K562 (cell line): ENCODE data around the gene GJD4. TPM values are rescaled to one million over a fixed set of nuclear protein-coding genes. Genes with fewer than 3 reads are reported as not detected.

Source experiments
- ATAC-seq: fragments of 200-7000 bp; cut with Tn5 transposase; 3 replicates; pipeline ENCODE4 v1.9.1; 2020; ENCODE audit warnings: moderate library complexity
- BruUV-seq: library from RNA; stranded (reverse); fragments of 400-500 nt; replicated peaks from 2 replicates; lab custom pipeline; 2021; lab: Mats Ljungman, UMichigan
- CTCF ChIA-PET: fragments of 300-600 bp; formaldehyde crosslinking; extraction: SDS; loops from one replicate; lab custom pipeline; 2021; ENCODE audit warnings: low intra/inter-chr PET ratio; lab: Yijun Ruan, JAX
- POLR2A ChIA-PET: fragments of 300-600, 350-650 bp; sonication (Branson Sonifier 250); formaldehyde crosslinking; extraction: SDS; loops from one replicate; lab custom pipeline; 2021; ENCODE audit warnings: antibody characterized with exemption, inconsistent platforms; lab: Yijun Ruan, JAX
- DNase-seq, 4 experiments: peaks; one replicate each; pipeline versions ENCODE4 v3.0.0 to v3.0.0-alpha.2; 2011 to 2018; ENCODE audit warnings: low spot score in 3 of 4, mixed read lengths in 3 of 4; ENCODE audit errors: extremely low read depth in 1 of 4
- FAIRE-seq: peaks from 2 replicates; lab custom pipeline; 2011; peaks lifted over from hg19 to GRCh38; lab: Jason Lieb, UNC
- H2AFZ ChIP-seq: 2 replicates; pipeline ENCODE4 v1.6.0; 2011; ENCODE audit warnings: low read depth, low read length, control low read depth, inconsistent platforms
- H3K27ac ChIP-seq: fragments of 200-600 bp; 3 replicates; pipeline ENCODE4 v1.8.0; 2011; ENCODE audit warnings: low read depth, mild to moderate bottlenecking, control low read depth, inconsistent platforms, low read length, moderate library complexity, mixed read lengths; ENCODE audit errors: extremely low read depth
- H3K27me3 ChIP-seq, 2 experiments: fragments of 300-600 bp in 1 of 2; 2 replicates in 1 of 2; 3 replicates in 1 of 2; pipeline versions ENCODE4 v1.6.0 to v1.8.0; 2011; ENCODE audit warnings: inconsistent platforms in 2 of 2, low read length in 2 of 2, mild to moderate bottlenecking in 1 of 2, mixed read lengths in 1 of 2, moderate library complexity in 1 of 2; ENCODE audit not compliant: control insufficient read depth in 2 of 2, insufficient read depth in 2 of 2
- H3K36me3 ChIP-seq: fragments of 300-600 bp; 3 replicates; pipeline ENCODE4 v1.8.0; 2011; ENCODE audit warnings: mild to moderate bottlenecking, low read length, inconsistent platforms; ENCODE audit not compliant: control insufficient read depth, insufficient read depth
- H3K4me1 ChIP-seq, 2 experiments: fragments of 200-600 bp in 1 of 2; replicated peaks in 1 of 2; 2 replicates in 1 of 2; 3 replicates in 1 of 2; pipeline versions ENCODE4 v1.5.1 to v1.8.0; 2011; ENCODE audit warnings: inconsistent platforms in 2 of 2, low read length in 2 of 2, mild to moderate bottlenecking in 1 of 2, mixed read lengths in 1 of 2, moderate library complexity in 1 of 2; ENCODE audit not compliant: control insufficient read depth in 2 of 2, insufficient read depth in 2 of 2
- H3K4me2 ChIP-seq: 2 replicates; pipeline ENCODE4 v1.6.1; 2011; ENCODE audit warnings: low read length, control low read depth, inconsistent platforms, mixed read lengths; ENCODE audit not compliant: insufficient read depth
- H3K4me3 ChIP-seq: fragments of 200-600 bp; sonication (generic), shearing (Covaris generic); 2 replicates; pipeline ENCODE4 v1.5.1; 2016; ENCODE audit warnings: control low read depth, inconsistent platforms
- H3K79me2 ChIP-seq: fragments of 200-600 bp; 3 replicates; pipeline ENCODE4 v1.8.0; 2011; ENCODE audit warnings: low read length, inconsistent platforms; ENCODE audit not compliant: control insufficient read depth, insufficient read depth
- H3K9ac ChIP-seq, 2 experiments: 2 replicates each; pipeline versions ENCODE4 v1.6.0 to v1.6.1; 2011; ENCODE audit warnings: low read depth in 2 of 2, low read length in 2 of 2, control low read depth in 1 of 2, inconsistent platforms in 1 of 2, mild to moderate bottlenecking in 1 of 2, mixed read lengths in 1 of 2; ENCODE audit not compliant: insufficient read depth in 1 of 2
- H3K9me1 ChIP-seq: one replicate; pipeline ENCODE4 v1.6.0; 2011; ENCODE audit warnings: inconsistent platforms, mild to moderate bottlenecking, low read length, moderate library complexity; ENCODE audit not compliant: control insufficient read depth, insufficient read depth
- H3K9me3 ChIP-seq: replicated peaks from 2 replicates; pipeline ENCODE4 v1.5.1; 2011; ENCODE audit warnings: low read depth, low read length, inconsistent platforms; ENCODE audit not compliant: control insufficient read depth, insufficient read depth
- H4K20me1 ChIP-seq: replicated peaks from 2 replicates; pipeline ENCODE4 v1.6.1; 2011; ENCODE audit warnings: low read length, inconsistent platforms, mixed read lengths; ENCODE audit not compliant: control insufficient read depth, insufficient read depth
- BRD9 ChIP-seq: fragments of 450-650 bp; IDR thresholded peaks from 2 replicates; pipeline ENCODE4 v1.6.1; 2018; ENCODE audit warnings: low read depth; ENCODE audit not compliant: partially characterized antibody
- C11orf30 ChIP-seq: fragments of 450-650 bp; IDR thresholded peaks from 2 replicates; pipeline ENCODE4 v1.6.1; 2016; ENCODE audit warnings: low read depth, mild to moderate bottlenecking
- CEBPG ChIP-seq, 3 experiments: fragments of 200-800 bp in 1 of 3; sonication (Bioruptor generic) in 1 of 3; sonication (generic) in 1 of 3; formaldehyde crosslinking in 1 of 3; IDR thresholded peaks in 2 of 3; conservative IDR thresholded peaks in 1 of 3; 2 replicates each; pipeline versions ENCODE4 v1.6.1 to v1.8.0; 2016 to 2022; ENCODE audit warnings: missing compliant biosample characterization in 2 of 3, missing genetic modification characterization in 2 of 3, mild to moderate bottlenecking in 1 of 3, missing genetic modification reagents in 1 of 3
- CSDE1 ChIP-seq, 2 experiments: fragments of 450-650 bp; IDR thresholded peaks; 2 replicates each; pipeline ENCODE4 v1.6.1; 2016; ENCODE audit warnings: mild to moderate bottlenecking in 1 of 2
- E2F1 ChIP-seq: sonication (generic); formaldehyde crosslinking; IDR thresholded peaks from 2 replicates; pipeline ENCODE4 v1.8.1; 2023; ENCODE audit warnings: mild to moderate bottlenecking, missing genetic modification reagents, moderate library complexity
- FOXK2 ChIP-seq, 2 experiments: fragments of 450-650 bp; IDR thresholded peaks in 1 of 2; conservative IDR thresholded peaks in 1 of 2; 2 replicates each; pipeline ENCODE4 v1.6.1; 2016; ENCODE audit warnings: low read depth in 2 of 2, mild to moderate bottlenecking in 1 of 2
- HSF4 ChIP-seq: fragments of 250-450 bp; sonication (Bioruptor Pico); IDR thresholded peaks from 2 replicates; pipeline ENCODE4 v2.1.2; 2022; ENCODE audit warnings: mild to moderate bottlenecking, moderate library complexity, borderline replicate concordance
- MAFF ChIP-seq: IDR thresholded peaks from 2 replicates; pipeline ENCODE4 v1.6.1; 2012; ENCODE audit warnings: low read length, improper control_type of control experiment
- MAFG ChIP-seq: fragments of 450-650 bp; conservative IDR thresholded peaks from 2 replicates; pipeline ENCODE4 v1.6.1; 2016; ENCODE audit warnings: missing genetic modification characterization, missing compliant biosample characterization
- TRIM24 ChIP-seq, 2 experiments: fragments of 450-650 bp; IDR thresholded peaks; 2 replicates each; pipeline ENCODE4 v1.6.1; 2016
- ZNF316 ChIP-seq: fragments of 450-650 bp; IDR thresholded peaks from 2 replicates; pipeline ENCODE4 v1.6.1; 2016
- ZNF408 ChIP-seq: fragments of 250-450 bp; sonication (Bioruptor Pico); IDR thresholded peaks from 2 replicates; pipeline ENCODE4 v1.4.0; 2020; ENCODE audit warnings: low read depth, mild to moderate bottlenecking, moderate library complexity
- ZNF644 ChIP-seq: fragments of 200-800 bp; sonication (Bioruptor generic); IDR thresholded peaks from 2 replicates; pipeline ENCODE4 v1.6.1; 2016; ENCODE audit warnings: low read depth, missing genetic modification characterization, missing compliant biosample characterization
- ZSCAN29 ChIP-seq: fragments of 450-650 bp; IDR thresholded peaks from 2 replicates; pipeline ENCODE4 v1.6.1; 2017
- WGBS: fragments of 100-300 bp; shearing (Covaris generic); methylation state at CpG from one replicate; pipeline ENCODE4 v1.1.6; 2016; ENCODE audit warnings: low coverage, mixed read lengths; ENCODE audit not compliant: insufficient coverage; ENCODE audit errors: missing lambda C conversion rate; 5-methylcytosine and 5-hydroxymethylcytosine counted together
- in situ Hi-C: fragments of 300-500 bp; cut with MboI; formaldehyde crosslinking; loops from 4 replicates; pipeline ENCODE4 v1.15.0; 2018; ENCODE audit warnings: inconsistent platforms, mixed read lengths
- intact Hi-C: fragments of 100-400 bp; cut with micrococcal nuclease; formaldehyde crosslinking; loops from 2 replicates; pipeline ENCODE4 v1.14.2; 2022
- polyA plus RNA-seq, 8 experiments: library from polyadenylated mRNA; depleted of rRNA in 4 of 8; stranded (reverse) in 5 of 8; unstranded in 3 of 8; fragments of >200 nt; fragmentation: Nextera tagmentation in 2 of 8; fragmentation: Illumina TruSeq in 1 of 8; extraction: Ambion mirVana in 2 of 8; extraction: Trizol in 1 of 8; gene quantifications; 2 replicates each; pipeline versions ENCODE4 v1.2.1 to v1.2.3, GENCODE V29; 2011 to 2014; ENCODE audit warnings: inconsistent platforms in 1 of 8, missing spikeins in 1 of 8
- total RNA-seq, 7 experiments: library from RNA; depleted of rRNA in 6 of 7; stranded (reverse); fragments of >200 nt in 6 of 7; fragmentation: Illumina TruSeq in 2 of 7; extraction: Trizol in 2 of 7; gene quantifications; 2 replicates each; pipeline versions ENCODE4 v1.2.1 to v1.2.3, GENCODE V29; 2011 to 2021; ENCODE audit warnings: low replicate concordance in 1 of 7

GJD4 gene
- total and polyA plus RNA-seq, 9 of the 15 experiments (the other 6 are each of a cell fraction or from before 2014, with no cell fraction given), result not detected

- ChIA-PET CTCF (no interaction called here), POLR2A (interaction anchor here (0.6 kb wide), 1 partner anchor 607 kb away, joined by 4 read pairs; no protein-coding TSS in a partner anchor)
- WGBS, result 0% methylated on average over 2 of the region's 2 CpGs
- Histone ChIP-seq H3K4me1 (no peaks in the 10 kb centered on the region), H3K4me2 (no peak overlapping the region), H3K27me3 (no peaks in the 10 kb centered on the region; a peak in 1 of 5 replicates), H3K9ac (no peak overlapping the region), H3K9me3 (no peaks in the 10 kb centered on the region), H3K27ac (no peak overlapping the region), H3K79me2 (no peaks in the 10 kb centered on the region), H3K9me1 (no peaks in the 10 kb centered on the region), H2AFZ (no peak overlapping the region), H3K36me3 (no peaks in the 10 kb centered on the region), H4K20me1 (no peaks in the 10 kb centered on the region), H3K4me3 (no peak overlapping the region)
- no peak for TF ChIP-seq ZSCAN29
- peak; percentile 45 for TF ChIP-seq MAFG (tag)
- no peak for TF ChIP-seq TRIM24 (IDR thresholded peaks at IDR 0.05)
- TF ChIP-seq CEBPG (CRISPR knock-in tag; IDR thresholded peaks at IDR 0.05), result no peak
- TF ChIP-seq CEBPG (tag; conservative IDR thresholded peaks at IDR 0.05 in 1 of 2, IDR thresholded peaks at IDR 0.05 in 1 of 2), result no peak
- no peak for TF ChIP-seq HSF4 (CRISPR knock-in tag)
- no peak for TF ChIP-seq BRD9
- TF ChIP-seq E2F1 (CRISPR knock-in tag), result no peak
- peak; percentile 40; the same call in 1 of the 2 replicates for TF ChIP-seq MAFF
- TF ChIP-seq ZNF316, result peak; percentile 63
- TF ChIP-seq ZNF408 (CRISPR knock-in tag), result no peak
- TF ChIP-seq C11orf30, result peak; percentile 44; the same call in 1 of the 2 replicates
- TF ChIP-seq ZNF644 (tag), result no peak
- TF ChIP-seq FOXK2 (conservative IDR thresholded peaks at IDR 0.05 in 1 of 2, IDR thresholded peaks at IDR 0.05 in 1 of 2; ENCODE audit: low read depth in 2 of 2), result no peak
- no peak for TF ChIP-seq CSDE1 (IDR thresholded peaks at IDR 0.05)
- in situ Hi-C loops, result no loop called here
- no peak for ATAC-seq
- intact Hi-C loops, result no loop called here
- FAIRE-seq, result no peak
- no peak for DNase-seq
- no TSS peak for BruUV-seq
Observed at GRCh38 chr10:35652824-35653223, 47.7 kb downstream of the GJD4 start.
